Panc1 (cell line): ENCODE data around the gene GNAO1. TPM values are rescaled to one million over a fixed set of nuclear protein-coding genes. Genes with fewer than 3 reads are reported as not detected.

Source experiments
- ATAC-seq: fragments of 200-7000 bp; cut with Tn5 transposase; 2 replicates; pipeline ENCODE4 v1.9.1; 2020; ENCODE audit warnings: mild to moderate bottlenecking, moderate library complexity
- BruUV-seq: library from RNA; stranded (reverse); fragments of 400-500 nt; replicated peaks from 2 replicates; lab custom pipeline; 2021; lab: Mats Ljungman, UMichigan
- CTCF ChIA-PET: fragments of 300-600 bp; sonication (Branson Sonifier 250); formaldehyde crosslinking; loops from one replicate; lab custom pipeline; 2022; ENCODE audit warnings: antibody characterized with exemption; lab: Charles Lee
- POLR2A ChIA-PET: fragments of 300-600 bp; sonication (Branson Sonifier 250); formaldehyde crosslinking; loops from one replicate; lab custom pipeline; 2022; ENCODE audit warnings: antibody characterized with exemption; lab: Charles Lee
- DNase-seq: peaks from one replicate; pipeline ENCODE4 v3.0.0-alpha.2; 2010; ENCODE audit warnings: low read depth, low spot score
- H3K27ac ChIP-seq: 2 replicates; pipeline ENCODE4 v1.5.1; 2011; ENCODE audit warnings: mild to moderate bottlenecking, low read length, inconsistent platforms
- H3K27me3 ChIP-seq: fragments of 200-500 bp; sonication (Bioruptor generic); 2 replicates; pipeline ENCODE4 v1.6.0; 2014; ENCODE audit warnings: low read length, inconsistent platforms; ENCODE audit not compliant: control insufficient read depth, insufficient read depth
- H3K36me3 ChIP-seq: fragments of 200-500 bp; sonication (Bioruptor generic); 2 replicates; pipeline ENCODE4 v1.5.1; 2014; ENCODE audit warnings: inconsistent platforms, mild to moderate bottlenecking, low read length, moderate library complexity; ENCODE audit not compliant: control insufficient read depth, insufficient read depth
- H3K4me1 ChIP-seq: 2 replicates; pipeline ENCODE4 v1.5.1; 2011; ENCODE audit warnings: inconsistent platforms, mild to moderate bottlenecking, low read length, moderate library complexity; ENCODE audit not compliant: control insufficient read depth, insufficient read depth
- H3K4me3 ChIP-seq, 2 experiments: 2 replicates each; pipeline ENCODE4 v1.5.1; 2011 to 2012; ENCODE audit warnings: low read depth in 2 of 2, low read length in 2 of 2, mild to moderate bottlenecking in 2 of 2, inconsistent platforms in 1 of 2, moderate library complexity in 1 of 2
- H3K9me3 ChIP-seq: fragments of 200-500 bp; sonication (Bioruptor generic); 2 replicates; pipeline ENCODE4 v1.5.1; 2014; ENCODE audit warnings: low read depth, mild to moderate bottlenecking, inconsistent platforms, low read length, moderate library complexity; ENCODE audit not compliant: control insufficient read depth, insufficient read depth
- POLR2AphosphoS5 ChIP-seq: IDR thresholded peaks from 2 replicates; pipeline ENCODE4 v1.6.1; 2012; ENCODE audit warnings: mild to moderate bottlenecking, low read depth, low read length, moderate library complexity
- SIN3A ChIP-seq: IDR thresholded peaks from 2 replicates; pipeline ENCODE4 v1.6.1; 2012; ENCODE audit warnings: low read depth, mild to moderate bottlenecking, low read length, moderate library complexity, borderline replicate concordance; ENCODE audit not compliant: insufficient read depth
- TCF7L2 ChIP-seq: IDR thresholded peaks from 2 replicates; pipeline ENCODE4 v1.6.1; 2011; ENCODE audit warnings: mild to moderate bottlenecking, low read depth, low read length, inconsistent platforms
- in situ Hi-C: cut with HindIII; loops from 2 replicates; pipeline ENCODE4 v1.10.0; 2016; ENCODE audit warnings: low sequenced_read_pairs, low pct_unique_long_range_greater_than_20kb
- intact Hi-C: fragments of 100-400 bp; cut with micrococcal nuclease; formaldehyde crosslinking; loops from one replicate; pipeline ENCODE4 v1.10.0; 2022; ENCODE audit not compliant: unreplicated experiment
- total RNA-seq: library from RNA; stranded (reverse); gene quantifications from one replicate; pipeline ENCODE4 v1.2.1, GENCODE V29; 2021; ENCODE audit not compliant: unreplicated experiment
- TF ChIP-seq, protein P1 (sequence below), 2 experiments: IDR thresholded peaks; 2 replicates each; pipeline ENCODE4 v1.6.1; 2011 to 2012; ENCODE audit warnings: low read depth in 2 of 2, control low read depth in 1 of 2, low read length in 1 of 2, mild to moderate bottlenecking in 1 of 2, moderate library complexity in 1 of 2; ENCODE audit not compliant: insufficient read depth in 1 of 2
- TF ChIP-seq, protein P2 (sequence below): fragments of 450-650 bp; IDR thresholded peaks from 2 replicates; pipeline ENCODE4 v1.5.1; 2017; ENCODE audit warnings: mild to moderate bottlenecking

GNAO1 gene
- total RNA-seq, 1 experiment from 2014 or later = 33.4 TPM

DNA sequence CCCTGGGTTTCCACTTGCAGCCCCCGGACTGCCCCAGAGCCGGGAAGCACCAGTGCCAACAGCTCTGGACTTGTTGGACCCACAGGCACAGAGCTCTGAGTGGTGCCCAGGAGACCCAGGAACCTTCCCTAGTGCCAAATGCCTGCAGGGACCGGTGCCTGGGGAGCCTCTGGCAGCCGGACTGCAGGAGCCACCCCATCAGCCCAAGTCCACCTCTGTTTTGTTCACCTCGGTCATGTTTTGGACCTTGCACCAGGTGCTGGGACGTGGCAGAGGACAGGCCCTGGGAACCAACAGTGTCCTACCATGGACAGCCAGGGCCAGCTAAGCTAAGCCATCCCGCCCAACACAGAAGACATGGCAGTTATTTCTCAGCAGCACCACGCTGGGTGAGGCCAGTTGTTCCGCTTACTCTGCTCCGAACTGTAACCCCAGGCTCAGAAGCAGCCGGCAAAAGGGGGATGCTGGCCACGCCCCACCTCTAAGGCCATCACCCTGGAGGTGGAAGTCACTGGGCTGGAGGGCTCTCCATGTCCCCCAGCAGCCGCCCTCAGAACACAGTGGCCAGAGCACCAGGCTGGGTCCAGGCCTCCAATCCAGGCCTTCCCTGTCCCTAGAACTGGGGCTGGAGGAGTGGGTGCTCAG is 154.2 kb downstream of the GNAO1 start:
- TF ChIP-seq, protein P1, sequence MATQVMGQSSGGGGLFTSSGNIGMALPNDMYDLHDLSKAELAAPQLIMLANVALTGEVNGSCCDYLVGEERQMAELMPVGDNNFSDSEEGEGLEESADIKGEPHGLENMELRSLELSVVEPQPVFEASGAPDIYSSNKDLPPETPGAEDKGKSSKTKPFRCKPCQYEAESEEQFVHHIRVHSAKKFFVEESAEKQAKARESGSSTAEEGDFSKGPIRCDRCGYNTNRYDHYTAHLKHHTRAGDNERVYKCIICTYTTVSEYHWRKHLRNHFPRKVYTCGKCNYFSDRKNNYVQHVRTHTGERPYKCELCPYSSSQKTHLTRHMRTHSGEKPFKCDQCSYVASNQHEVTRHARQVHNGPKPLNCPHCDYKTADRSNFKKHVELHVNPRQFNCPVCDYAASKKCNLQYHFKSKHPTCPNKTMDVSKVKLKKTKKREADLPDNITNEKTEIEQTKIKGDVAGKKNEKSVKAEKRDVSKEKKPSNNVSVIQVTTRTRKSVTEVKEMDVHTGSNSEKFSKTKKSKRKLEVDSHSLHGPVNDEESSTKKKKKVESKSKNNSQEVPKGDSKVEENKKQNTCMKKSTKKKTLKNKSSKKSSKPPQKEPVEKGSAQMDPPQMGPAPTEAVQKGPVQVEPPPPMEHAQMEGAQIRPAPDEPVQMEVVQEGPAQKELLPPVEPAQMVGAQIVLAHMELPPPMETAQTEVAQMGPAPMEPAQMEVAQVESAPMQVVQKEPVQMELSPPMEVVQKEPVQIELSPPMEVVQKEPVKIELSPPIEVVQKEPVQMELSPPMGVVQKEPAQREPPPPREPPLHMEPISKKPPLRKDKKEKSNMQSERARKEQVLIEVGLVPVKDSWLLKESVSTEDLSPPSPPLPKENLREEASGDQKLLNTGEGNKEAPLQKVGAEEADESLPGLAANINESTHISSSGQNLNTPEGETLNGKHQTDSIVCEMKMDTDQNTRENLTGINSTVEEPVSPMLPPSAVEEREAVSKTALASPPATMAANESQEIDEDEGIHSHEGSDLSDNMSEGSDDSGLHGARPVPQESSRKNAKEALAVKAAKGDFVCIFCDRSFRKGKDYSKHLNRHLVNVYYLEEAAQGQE (IDR thresholded peaks at IDR 0.05; ENCODE audit: insufficient read depth in 1 of 2, low read depth in 2 of 2, low read length in 1 of 2) = no peak
- TF ChIP-seq SIN3A = no peak
- no peak for TF ChIP-seq TCF7L2
- no peak for TF ChIP-seq POLR2AphosphoS5
- TF ChIP-seq, protein P2, sequence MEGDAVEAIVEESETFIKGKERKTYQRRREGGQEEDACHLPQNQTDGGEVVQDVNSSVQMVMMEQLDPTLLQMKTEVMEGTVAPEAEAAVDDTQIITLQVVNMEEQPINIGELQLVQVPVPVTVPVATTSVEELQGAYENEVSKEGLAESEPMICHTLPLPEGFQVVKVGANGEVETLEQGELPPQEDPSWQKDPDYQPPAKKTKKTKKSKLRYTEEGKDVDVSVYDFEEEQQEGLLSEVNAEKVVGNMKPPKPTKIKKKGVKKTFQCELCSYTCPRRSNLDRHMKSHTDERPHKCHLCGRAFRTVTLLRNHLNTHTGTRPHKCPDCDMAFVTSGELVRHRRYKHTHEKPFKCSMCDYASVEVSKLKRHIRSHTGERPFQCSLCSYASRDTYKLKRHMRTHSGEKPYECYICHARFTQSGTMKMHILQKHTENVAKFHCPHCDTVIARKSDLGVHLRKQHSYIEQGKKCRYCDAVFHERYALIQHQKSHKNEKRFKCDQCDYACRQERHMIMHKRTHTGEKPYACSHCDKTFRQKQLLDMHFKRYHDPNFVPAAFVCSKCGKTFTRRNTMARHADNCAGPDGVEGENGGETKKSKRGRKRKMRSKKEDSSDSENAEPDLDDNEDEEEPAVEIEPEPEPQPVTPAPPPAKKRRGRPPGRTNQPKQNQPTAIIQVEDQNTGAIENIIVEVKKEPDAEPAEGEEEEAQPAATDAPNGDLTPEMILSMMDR = no peak
- no peak for ATAC-seq
- Histone ChIP-seq H3K9me3 (no peaks in the 10 kb centered on the region), H3K4me1 (no peaks in the 10 kb centered on the region), H3K4me3 (no peak overlapping the region), H3K36me3 (no peaks in the 10 kb centered on the region), H3K27me3 (no peaks in the 10 kb centered on the region), H3K27ac (no peak overlapping the region)
- in situ Hi-C loops (no loop called here), intact Hi-C loops (no loop called here)
- no peak for DNase-seq
- ChIA-PET CTCF (no interaction called here), POLR2A (no interaction called here)
- no TSS peak for BruUV-seq

DNA sequence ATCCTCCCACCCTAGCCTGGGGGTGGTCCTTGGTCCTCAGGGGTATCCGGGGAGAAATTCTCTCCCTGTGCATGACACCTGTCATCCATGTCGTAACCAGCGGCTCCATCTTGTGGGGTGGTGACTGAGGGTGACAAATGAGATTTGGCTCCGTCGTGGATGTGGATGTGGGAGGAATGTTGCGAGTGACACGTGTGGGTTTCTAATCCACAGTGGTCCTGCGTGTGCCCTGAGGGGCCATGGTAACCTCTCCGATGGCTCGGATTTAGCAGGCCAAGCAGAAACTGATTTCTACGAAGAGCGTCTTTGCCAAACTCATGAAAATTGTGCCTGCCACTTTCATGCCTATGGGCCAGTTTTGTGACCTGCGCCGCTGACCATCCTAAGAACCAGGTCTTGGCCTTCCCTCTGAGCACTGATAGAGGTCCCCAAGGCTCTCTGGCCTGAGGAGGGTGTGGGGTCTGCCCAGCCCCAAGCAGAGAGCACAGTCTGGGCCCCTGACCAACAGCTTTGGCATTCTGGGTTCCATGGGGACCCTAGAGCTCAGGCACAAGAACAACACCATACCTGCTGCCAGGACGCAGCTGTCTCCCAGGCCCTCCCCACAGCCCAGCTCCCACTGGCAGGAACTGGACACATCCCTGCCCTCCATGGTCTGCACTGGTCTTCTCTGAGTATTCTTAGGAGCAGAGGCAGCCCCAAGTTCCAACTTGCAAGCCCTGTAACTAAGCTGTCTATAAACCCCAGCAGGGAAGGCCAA is 155.0 kb downstream of the GNAO1 start:
- Histone ChIP-seq H3K4me3 (no peak overlapping the region), H3K27ac (no peak overlapping the region), H3K9me3 (no peaks in the 10 kb centered on the region), H3K4me1 (no peaks in the 10 kb centered on the region), H3K27me3 (no peaks in the 10 kb centered on the region), H3K36me3 (no peaks in the 10 kb centered on the region)
- CTCF ChIA-PET = no interaction called here
- POLR2A ChIA-PET = no interaction called here
- TF ChIP-seq SIN3A = no peak
- TF ChIP-seq, protein P1 (IDR thresholded peaks at IDR 0.05; ENCODE audit: insufficient read depth in 1 of 2, low read depth in 2 of 2, low read length in 1 of 2) = no peak
- TF ChIP-seq, protein P2 = no peak
- TF ChIP-seq POLR2AphosphoS5 = no peak
- no peak for TF ChIP-seq TCF7L2
- TSS peak; percentile 62 for BruUV-seq
- ATAC-seq (no peak), DNase-seq (no peak)
- in situ Hi-C loops = no loop called here
- intact Hi-C loops = no loop called here
